ENCODE data around the gene PROM1.

PROM1 gene

GRCh38 chr4:16083241-16084191 is at the start of gene PROM1:
Gene PROM1, minus strand, starts transcription at chr4:16084023. Its CDS starts 8,117 bp downstream, at chr4:16075906.
- no peak for DNase-seq (ENCODE audit: low read depth in 2 of 2)

DNA sequence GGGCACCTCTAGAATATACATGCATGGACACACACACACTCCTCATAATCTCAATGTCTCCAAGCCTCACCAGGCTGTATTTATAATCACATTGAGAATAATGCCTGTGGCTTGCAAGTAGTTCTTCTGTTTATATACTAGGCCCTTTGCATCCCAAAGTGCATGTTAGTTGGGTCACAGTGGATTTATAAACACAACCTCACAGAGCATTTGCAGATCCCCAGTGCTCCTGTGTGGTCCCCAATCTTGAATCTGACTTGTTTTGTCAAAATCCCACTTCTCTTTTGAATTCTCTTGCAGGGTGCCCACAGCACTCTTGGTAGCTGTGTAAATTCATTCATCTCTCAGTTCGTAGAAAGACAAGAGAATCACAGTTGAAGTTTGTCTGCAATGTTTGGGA is 49.6 kb upstream of the PROM1 start:
- no peak for DNase-seq (ENCODE audit: low read depth in 2 of 2)

DNA sequence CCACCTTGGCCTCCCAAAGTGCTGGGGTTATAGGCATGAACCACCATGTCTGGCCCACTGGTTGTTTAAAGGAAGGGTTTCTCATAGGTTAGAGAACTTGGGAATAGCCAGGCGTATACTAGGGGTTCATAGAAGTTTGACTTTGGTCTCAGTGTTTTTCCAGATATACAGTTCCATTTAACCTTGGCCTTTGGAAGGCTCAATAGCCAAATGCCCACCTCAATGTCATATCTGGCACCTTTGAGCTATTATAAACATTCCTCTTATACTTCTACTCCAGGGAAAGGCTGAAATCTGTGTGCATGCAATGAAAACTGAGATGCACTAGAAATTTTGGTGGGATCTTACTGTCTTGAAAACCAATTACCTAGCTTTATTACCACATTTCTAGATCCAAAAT is 47.5 kb upstream of the PROM1 start:
- no peak for DNase-seq (ENCODE audit: low read depth in 2 of 2)

GRCh38 chr4:16129336-16129735 is 45.5 kb upstream of the PROM1 start:
- no peak for DNase-seq (ENCODE audit: low read depth in 2 of 2)

GRCh38 chr4:16126714-16127113 is 42.9 kb upstream of the PROM1 start:
- no peak for DNase-seq (ENCODE audit: low read depth in 2 of 2)

DNA sequence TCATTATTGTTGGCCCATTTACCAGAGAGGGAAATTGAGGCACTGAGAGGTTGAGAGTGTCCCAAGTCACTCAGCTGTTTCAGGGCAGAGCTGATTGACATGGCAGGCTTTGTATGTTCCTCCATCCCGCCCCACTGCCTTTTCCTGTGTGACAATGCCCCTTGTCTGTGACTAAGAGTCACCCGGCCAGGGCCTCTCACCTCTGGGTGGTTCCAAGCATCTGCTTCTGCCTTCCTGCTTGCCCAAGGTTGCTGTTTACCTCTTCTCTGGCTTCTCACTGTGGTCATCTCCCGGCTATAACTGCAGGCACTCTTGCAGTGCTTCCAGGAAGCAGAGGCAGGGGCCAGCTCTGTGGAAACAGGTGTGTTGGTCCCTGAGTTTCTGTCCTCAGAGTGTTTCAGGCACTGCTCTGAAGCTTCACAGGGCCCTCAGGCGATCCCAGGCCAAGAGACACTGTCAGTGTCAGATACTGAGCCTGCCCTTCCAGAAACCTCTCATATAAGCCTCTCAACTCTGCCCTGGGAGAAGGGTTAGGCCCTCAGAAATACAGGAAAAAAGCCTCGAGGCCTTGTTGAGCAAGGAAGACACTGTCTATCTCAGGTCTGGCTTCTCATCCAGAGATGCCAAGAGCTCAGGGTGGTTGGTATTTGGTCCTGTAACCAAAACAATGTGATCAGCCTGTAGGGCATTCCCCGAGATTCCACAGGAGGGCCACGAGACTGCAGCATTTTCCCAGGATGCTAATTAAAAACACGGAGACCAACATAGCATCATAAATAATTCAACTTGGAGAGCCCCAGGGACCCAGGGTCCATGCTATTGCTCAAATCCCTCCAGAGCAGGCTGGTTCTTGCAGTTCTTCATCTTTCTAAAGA is 42.0 kb upstream of the PROM1 start:
- no peak for DNase-seq (ENCODE audit: low read depth in 2 of 2)

GRCh38 chr4:16124232-16124631 is 40.4 kb upstream of the PROM1 start:
- DNase-seq (ENCODE audit: low read depth in 2 of 2) = no peak

- DNase-seq (ENCODE audit: low read depth in 2 of 2) = no peak
Observed at GRCh38 chr4:16123356-16124084, 39.7 kb upstream of the PROM1 start.

DNA sequence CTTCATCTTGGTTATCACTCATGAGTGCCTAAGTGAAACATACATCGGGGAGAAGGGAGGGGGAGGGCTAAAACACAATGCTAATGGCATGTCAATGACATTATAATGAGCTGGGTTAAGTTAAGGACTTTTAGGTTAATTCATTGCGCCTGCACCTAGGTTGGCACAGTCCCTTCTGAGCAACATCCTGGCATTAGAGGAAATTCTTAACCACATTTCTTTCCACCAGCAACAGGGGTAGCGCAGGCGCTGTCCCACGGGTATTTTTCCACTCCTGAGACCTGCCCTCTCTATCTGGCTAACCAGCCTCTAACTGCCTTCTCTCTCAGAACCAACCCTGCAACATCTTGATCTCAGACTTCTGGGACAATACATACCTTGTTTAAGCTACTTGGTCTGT is 39.0 kb upstream of the PROM1 start:
- no peak for DNase-seq (ENCODE audit: low read depth in 2 of 2)

DNA sequence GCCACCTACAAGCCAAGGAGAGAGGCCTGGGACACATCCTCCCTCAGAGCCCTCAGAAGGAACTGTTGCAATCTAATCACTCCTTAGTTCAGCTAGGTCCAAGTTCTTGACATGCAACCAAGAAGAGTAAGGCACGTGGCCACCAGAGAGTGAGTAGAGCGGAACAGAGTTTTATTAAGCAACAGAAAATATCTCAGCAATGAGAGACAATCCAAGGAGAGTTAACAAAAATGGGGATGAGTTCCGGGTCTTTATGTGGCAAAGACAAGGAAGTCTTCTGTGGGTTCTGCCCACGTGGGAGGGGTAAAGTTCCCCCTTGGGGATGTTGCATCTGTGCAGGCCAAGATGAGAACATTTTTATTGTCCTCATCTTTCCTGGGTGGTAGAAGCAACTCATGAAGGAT is 38.5 kb upstream of the PROM1 start:
- DNase-seq (ENCODE audit: low read depth in 2 of 2) = no peak

DNA sequence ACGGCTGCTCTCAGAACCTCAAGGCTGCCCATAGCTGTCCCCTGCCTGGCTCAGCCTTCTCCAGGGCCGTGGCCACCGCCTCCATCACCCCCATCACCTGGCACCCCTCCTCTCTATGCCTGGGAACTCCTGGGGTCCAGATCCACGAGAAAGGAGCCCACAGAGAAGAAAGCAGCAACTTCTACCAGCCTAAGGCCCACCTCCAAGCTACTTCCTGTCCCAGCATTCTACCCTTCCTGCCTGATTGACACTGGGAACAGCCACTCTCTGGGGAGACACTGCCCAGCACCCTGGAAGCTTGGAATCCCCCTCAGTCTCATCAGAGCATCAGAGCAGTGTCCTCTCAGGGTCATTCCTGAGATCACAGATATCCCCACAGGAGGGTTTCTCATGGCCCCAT is 36.9 kb upstream of the PROM1 start:
- no peak for DNase-seq (ENCODE audit: low read depth in 2 of 2)

GRCh38 chr4:16119981-16120380 is 36.2 kb upstream of the PROM1 start:
- DNase-seq (ENCODE audit: low read depth in 2 of 2) = no peak

- no peak for DNase-seq (ENCODE audit: low read depth in 2 of 2)
Observed at GRCh38 chr4:16118090-16118489, 34.3 kb upstream of the PROM1 start.

GRCh38 chr4:16117164-16117563 is 33.3 kb upstream of the PROM1 start:
- DNase-seq (ENCODE audit: low read depth in 2 of 2) = no peak

GRCh38 chr4:16116493-16116990 is 32.7 kb upstream of the PROM1 start:
- no peak for DNase-seq (ENCODE audit: low read depth in 2 of 2)

DNA sequence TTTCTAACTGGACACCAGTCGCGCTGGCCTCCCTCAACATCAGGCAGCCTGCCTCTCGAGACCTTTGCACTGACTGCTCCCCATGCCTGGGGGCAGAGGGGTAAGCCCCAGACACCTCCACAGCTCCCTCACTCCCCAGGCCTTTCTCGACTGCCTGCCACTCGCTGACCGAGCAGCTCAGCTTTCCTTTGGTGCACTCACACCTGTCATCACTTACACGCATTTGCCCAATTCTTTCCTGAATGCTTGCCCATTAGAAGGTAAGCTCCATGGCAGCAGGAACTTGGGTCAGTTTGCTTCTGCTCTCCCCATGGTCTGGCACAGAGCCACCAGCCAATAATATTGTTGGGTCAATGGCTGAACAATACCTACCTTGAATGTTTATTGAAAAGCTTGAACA is 32.2 kb upstream of the PROM1 start:
- DNase-seq (ENCODE audit: low read depth in 2 of 2) = no peak

GRCh38 chr4:16114546-16114945 is 30.7 kb upstream of the PROM1 start:
- DNase-seq (ENCODE audit: low read depth in 2 of 2) = no peak

GRCh38 chr4:16113741-16114140 is 29.9 kb upstream of the PROM1 start:
- no peak for DNase-seq (ENCODE audit: low read depth in 2 of 2)

DNA sequence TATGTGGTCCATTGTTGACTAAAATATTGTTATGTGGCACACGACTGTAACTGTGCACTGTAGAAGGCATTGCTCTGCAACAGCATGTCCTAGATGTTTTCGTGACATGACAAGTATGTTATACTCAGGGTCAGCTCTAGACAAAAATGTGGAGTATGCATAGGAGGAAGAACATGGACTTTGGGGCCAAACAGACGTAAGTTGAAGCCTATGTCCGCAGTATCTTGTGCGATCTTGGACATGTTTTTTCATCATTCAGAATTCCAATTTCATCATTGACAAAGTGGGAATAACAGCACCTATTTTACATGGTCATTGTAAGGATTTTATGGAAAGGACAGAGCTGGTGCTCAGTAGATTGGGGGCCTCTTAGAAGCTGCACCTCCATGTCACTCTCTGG is 27.7 kb upstream of the PROM1 start:
- no peak for DNase-seq (ENCODE audit: low read depth in 2 of 2)

GRCh38 chr4:16110661-16111290 is 27.0 kb upstream of the PROM1 start:
- no peak for DNase-seq (ENCODE audit: low read depth in 2 of 2)

DNA sequence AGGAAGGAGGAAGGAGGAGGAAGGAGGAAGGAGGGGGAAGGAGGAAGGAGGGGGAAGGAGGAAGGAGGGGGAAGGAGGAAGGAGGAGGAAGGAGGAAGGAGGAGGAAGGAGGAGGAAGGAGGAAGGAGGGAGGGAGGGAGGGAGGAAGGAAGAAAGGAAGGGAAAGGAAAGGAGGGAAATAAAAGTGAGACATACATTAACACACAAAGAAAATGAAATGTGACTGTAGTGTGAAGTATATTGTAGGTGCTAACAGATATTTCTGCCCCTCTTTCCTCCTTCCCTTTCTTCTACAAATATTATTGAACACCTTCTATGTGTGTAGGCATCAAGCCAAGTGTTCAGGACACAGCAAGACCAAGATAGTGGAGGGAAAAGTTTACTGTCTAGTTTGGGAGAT is 26.4 kb upstream of the PROM1 start:
- no peak for DNase-seq (ENCODE audit: low read depth in 2 of 2)

Measured in fibroblast of skin of left biceps (primary cell).